Parietal lobe (tissue), 2 donors: ENCODE measurements around the gene MUC20. TPM values are rescaled to one million over a fixed set of nuclear protein-coding genes. Genes with fewer than 3 reads are reported as not detected.

Experiments used
- small RNA-seq: library from RNA; depleted of rRNA; stranded (forward); fragments of <200 nt; gene quantifications from one replicate; pipeline ENCODE3, GENCODE V24; 2014; ENCODE audit warnings: low replicate concordance
- total RNA-seq: library from RNA; depleted of rRNA; stranded (reverse); fragments of >200 nt; gene quantifications from one replicate; pipeline ENCODE4 v1.2.3, GENCODE V29; 2014

The MUC20 gene, protein sequence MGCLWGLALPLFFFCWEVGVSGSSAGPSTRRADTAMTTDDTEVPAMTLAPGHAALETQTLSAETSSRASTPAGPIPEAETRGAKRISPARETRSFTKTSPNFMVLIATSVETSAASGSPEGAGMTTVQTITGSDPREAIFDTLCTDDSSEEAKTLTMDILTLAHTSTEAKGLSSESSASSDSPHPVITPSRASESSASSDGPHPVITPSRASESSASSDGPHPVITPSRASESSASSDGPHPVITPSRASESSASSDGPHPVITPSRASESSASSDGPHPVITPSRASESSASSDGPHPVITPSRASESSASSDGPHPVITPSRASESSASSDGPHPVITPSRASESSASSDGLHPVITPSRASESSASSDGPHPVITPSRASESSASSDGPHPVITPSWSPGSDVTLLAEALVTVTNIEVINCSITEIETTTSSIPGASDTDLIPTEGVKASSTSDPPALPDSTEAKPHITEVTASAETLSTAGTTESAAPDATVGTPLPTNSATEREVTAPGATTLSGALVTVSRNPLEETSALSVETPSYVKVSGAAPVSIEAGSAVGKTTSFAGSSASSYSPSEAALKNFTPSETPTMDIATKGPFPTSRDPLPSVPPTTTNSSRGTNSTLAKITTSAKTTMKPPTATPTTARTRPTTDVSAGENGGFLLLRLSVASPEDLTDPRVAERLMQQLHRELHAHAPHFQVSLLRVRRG
- total RNA-seq, result 10.0 TPM

DNA sequence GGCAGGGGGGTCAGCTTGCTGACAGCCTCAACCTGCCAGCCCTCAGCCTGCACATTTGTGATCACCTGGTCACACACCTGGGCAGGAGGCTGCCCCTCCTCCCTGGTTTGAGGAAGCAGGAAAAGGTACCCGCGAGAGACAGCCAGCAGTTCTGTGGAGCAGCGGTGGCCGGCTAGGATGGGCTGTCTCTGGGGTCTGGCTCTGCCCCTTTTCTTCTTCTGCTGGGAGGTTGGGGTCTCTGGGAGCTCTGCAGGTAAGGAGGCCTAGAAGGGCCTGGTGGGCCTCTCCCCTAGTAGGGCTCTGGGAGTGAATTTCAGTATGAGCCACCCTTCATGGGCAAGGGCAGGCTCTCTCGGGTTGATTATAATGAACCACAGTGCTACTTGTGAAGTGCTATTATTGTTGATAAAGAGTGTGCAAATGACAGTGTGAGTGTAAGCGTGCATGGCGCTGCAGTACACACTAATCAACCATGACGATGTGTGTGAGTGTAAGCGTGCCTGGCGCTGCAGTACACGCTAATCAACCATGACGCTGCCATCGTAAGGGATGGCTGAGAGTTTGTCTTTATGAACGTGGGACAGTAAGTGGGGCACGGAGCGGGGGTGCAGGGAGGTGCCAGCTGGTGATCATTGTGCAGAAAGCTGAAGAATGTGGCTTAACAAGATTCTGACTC lies at the start of gene MUC20:
MUC20 (plus strand) TSS at position 148 of the 676 bp plus-strand sequence; CDS start at position 178, 30 bp downstream.

Small RNA genes within 50 kb of the gene (small RNA-seq; reads per million reads assigned to genes)
- gene MIR570, result not detected

Other genes starting within 250 kb of the MUC20 start
- gene PPP1R2, start 177.7 kb upstream of the MUC20 start, total RNA-seq, result 65.4 TPM
- 3.8 TPM for gene APOD, start 137.0 kb upstream of the MUC20 start, total RNA-seq
- gene MUC4, start 91.0 kb downstream of the MUC20 start, total RNA-seq, result not detected
- gene TNK2, start 187.6 kb downstream of the MUC20 start, total RNA-seq, result 26.3 TPM